AG04449 (cell line): ENCODE results near the gene CMTM7.

Source experiments
- CTCF ChIA-PET: fragments of 350-600 bp; formaldehyde crosslinking; extraction: SDS; loops from one replicate; lab custom pipeline; 2021; ENCODE audit warnings: antibody characterized with exemption; lab: Yijun Ruan, JAX
- POLR2A ChIA-PET: fragments of 400-600, 350-600 bp; formaldehyde crosslinking; extraction: SDS; loops from one replicate; lab custom pipeline; 2020; ENCODE audit warnings: antibody characterized with exemption, inconsistent platforms; lab: Yijun Ruan, JAX
- DNase-seq: peaks from one replicate; pipeline ENCODE4 v3.0.0-alpha.2; 2010; ENCODE audit warnings: low read depth, low spot score
- H3K4me3 ChIP-seq: 2 replicates; pipeline ENCODE4 v1.5.1; 2011; ENCODE audit warnings: low read depth, mild to moderate bottlenecking, control low read depth, low read length
- TF ChIP-seq, protein P1 (sequence below): IDR thresholded peaks from one replicate; pipeline ENCODE4 v1.5.1; 2011; ENCODE audit warnings: mild to moderate bottlenecking, moderate library complexity, low read length, control low read depth, inconsistent platforms; ENCODE audit not compliant: insufficient read depth; ENCODE audit errors: missing control alignments

Gene CMTM7

DNA sequence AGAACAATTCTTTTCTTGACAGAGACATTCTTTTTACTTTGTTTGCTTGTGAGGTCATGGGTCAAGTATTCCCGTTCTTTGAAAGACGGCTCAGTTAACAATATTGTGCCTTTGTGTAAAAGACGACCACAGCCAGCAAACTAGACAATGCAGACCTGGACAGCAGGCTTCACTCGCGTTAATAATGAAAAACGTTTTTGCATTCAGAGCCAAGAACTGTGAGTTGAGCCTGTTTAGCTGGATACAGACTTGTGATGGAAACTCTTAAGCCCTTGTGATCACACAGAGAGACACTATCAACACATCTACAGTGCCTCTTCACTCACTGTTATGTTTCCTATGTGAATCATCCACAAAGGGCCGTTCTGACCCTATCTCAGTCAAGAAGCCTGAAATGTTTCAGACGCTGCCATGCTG, 37.3 kb upstream of the CMTM7 start:
- ChIA-PET POLR2A (no interaction called here), CTCF (no interaction called here)
- TF ChIP-seq, protein P1, sequence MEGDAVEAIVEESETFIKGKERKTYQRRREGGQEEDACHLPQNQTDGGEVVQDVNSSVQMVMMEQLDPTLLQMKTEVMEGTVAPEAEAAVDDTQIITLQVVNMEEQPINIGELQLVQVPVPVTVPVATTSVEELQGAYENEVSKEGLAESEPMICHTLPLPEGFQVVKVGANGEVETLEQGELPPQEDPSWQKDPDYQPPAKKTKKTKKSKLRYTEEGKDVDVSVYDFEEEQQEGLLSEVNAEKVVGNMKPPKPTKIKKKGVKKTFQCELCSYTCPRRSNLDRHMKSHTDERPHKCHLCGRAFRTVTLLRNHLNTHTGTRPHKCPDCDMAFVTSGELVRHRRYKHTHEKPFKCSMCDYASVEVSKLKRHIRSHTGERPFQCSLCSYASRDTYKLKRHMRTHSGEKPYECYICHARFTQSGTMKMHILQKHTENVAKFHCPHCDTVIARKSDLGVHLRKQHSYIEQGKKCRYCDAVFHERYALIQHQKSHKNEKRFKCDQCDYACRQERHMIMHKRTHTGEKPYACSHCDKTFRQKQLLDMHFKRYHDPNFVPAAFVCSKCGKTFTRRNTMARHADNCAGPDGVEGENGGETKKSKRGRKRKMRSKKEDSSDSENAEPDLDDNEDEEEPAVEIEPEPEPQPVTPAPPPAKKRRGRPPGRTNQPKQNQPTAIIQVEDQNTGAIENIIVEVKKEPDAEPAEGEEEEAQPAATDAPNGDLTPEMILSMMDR = no peak
- DNase-seq = no peak
- H3K4me3 ChIP-seq = no peak overlapping the region

DNA sequence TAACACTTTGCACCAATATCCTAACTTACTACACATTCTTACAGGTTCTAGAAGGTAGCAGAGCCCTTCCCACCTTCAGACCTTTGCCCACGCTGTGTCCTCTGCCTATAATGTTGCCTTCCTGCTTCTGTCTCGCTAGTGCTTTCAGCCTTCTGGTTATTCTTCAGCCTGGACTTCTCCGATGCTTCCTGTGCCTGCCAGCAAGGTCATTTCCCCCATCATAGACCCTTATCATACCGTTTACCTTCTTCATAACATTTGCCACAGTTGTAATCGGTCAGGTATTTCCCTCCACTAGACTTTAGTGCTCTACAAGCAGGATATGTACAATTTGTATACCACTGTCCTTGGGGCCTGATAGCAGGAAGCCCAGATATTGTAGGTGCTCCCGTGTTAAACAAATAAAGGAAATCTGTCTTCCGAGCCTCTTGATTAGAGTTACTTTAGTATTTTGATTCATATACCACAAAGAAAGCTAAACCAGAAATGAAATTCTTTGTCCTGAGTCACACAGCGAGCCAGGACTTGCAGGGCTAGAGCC, 35.8 kb upstream of the CMTM7 start:
- ChIA-PET CTCF (no interaction called here), POLR2A (no interaction called here)
- TF ChIP-seq, protein P1 = no peak
- no peak overlapping the region for H3K4me3 ChIP-seq
- no peak for DNase-seq

DNA sequence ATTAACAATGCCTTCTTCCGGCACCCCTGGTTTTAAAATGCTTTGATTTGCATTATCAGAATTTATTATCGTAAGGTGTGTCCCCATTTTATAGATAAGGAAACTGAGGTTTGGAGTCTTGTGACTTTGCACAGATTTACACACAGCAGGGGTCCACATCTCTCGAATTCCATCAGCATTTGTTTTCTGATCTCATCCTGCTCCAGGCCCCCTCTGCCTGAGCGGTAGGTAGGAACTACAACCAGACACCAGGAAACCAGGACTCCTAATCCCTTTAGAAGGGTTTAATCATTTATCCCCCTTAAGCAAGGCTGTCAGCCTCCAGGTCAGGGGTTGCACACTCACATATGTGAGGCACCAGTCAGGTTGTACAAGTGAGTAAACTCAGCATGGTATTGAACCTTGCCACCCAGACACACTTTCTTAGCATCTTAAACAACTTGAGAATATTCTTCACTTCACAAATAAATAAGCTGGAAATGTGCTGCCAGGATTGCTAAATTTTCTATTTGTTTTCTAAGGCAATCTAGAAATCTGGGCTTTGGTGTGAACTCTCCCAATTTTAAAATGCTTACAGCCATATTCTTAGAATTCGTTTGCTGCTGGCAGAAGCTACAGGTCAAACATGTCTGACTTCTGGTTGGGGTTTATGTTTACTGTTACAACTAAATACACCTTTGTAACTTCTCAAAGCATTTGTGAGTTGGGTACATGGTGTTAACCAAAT, 31.7 kb upstream of the CMTM7 start:
- ChIA-PET POLR2A (no interaction called here), CTCF (interaction anchor here (0.7 kb wide), 1 partner anchor 15 kb away, joined by 4 read pairs; no protein-coding TSS in a partner anchor)
- TF ChIP-seq, protein P1 = no peak
- no peak overlapping the region for H3K4me3 ChIP-seq
- DNase-seq = no peak

DNA sequence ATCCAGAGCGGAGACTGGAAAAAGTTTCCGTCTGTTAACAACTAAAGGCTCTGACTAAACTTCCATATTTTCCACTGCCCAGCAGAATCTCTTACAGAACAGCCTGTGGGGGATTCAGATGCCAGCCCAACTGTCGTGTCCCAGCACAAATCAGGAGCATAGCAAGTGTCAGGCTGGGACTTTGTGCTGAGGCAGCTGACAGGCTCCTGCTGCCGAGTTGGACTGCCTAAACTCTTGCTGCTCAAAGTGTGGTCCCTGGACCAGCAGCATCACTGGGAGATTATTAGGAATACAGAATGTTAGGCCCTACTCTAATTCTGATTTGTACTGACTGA, 31.2 kb upstream of the CMTM7 start:
- no peak for DNase-seq

DNA sequence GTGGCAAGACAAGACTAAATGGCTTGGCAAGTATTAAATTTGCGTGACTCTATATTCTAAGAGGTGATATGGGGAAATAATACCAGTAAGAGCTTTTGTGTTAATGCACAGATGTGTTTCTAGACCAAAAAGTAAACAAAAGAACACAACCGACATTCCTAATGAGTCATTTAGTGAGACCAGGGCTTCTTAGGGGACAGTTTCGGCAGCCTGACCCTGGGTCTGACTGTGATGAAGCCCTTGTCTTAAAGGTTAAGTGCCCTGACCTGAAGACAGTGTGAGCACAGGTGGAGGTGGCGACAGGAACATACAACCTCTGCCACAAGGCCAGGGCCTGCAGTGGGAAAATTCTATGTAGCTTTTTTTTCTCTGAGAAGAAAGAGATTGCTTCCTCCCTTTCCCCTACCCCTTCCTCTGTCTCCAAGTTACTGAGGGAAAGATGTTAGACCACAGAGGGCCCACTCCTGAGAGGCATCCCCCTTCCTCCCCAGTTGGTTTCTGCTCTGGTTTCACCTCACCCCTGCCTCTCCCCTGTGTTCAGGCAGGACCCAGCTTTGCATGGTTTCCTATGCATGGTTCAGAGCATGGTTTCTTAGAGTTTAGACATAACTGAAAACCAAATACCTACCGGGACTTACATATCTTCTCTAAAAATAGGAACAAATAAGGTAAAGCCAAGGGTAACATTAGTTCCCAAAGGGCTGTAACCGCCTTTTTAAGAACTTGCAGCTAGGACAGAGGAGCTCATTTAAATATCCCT, 24.8 kb upstream of the CMTM7 start:
- ChIA-PET POLR2A (no interaction called here), CTCF (interaction anchor here (2.7 kb wide), 2 partner anchors 8 to 10 kb away, joined by 10 to 20 read pairs; no protein-coding TSS in a partner anchor)
- TF ChIP-seq, protein P1 = no peak
- no peak overlapping the region for H3K4me3 ChIP-seq
- no peak for DNase-seq

More for the DNA sequence above, 31.2 kb upstream of the CMTM7 start:
- no peak overlapping the region for H3K4me3 ChIP-seq
- TF ChIP-seq, protein P1 = no peak
- ChIA-PET CTCF (interaction anchor here (0.7 kb wide), 1 partner anchor 14 kb away, joined by 4 read pairs; no protein-coding TSS in a partner anchor), POLR2A (no interaction called here)

DNA sequence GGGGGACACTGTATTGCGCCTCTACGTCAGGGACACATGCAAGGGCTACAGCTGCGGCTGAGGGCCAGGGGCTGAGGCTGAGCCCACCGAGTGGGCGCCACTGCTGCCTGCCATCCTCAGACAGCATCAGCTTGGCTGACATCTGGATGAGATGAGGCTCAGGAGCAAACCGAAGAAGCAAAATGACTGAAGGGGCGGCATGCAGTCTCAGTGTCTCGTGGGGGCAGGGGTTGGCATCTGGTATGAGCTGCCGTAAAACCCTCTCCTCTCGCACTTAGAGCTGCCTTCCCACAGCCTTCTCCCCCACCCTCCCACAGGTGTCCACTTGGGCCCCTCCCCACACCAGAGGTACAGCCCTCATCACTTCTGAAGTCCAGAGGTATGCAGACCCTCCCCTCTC, 24.2 kb upstream of the CMTM7 start:
- no peak for DNase-seq
- no peak overlapping the region for H3K4me3 ChIP-seq
- TF ChIP-seq, protein P1 = no peak
- CTCF ChIA-PET = interaction anchor here (2.7 kb wide), 1 partner anchor 9 kb away, joined by 10 read pairs; no protein-coding TSS in a partner anchor
- POLR2A ChIA-PET = no interaction called here
